Large intestine (tissue), 3 donors: ENCODE data around the gene BCL11B. TPM values are rescaled to one million over a fixed set of nuclear protein-coding genes. Genes with fewer than 3 reads are reported as not detected.

Source experiments
- DNase-seq, 2 donors: peaks; one replicate each; pipeline versions ENCODE4 v3.0.0 to v3.0.0-alpha.2; 2013
- H3K27ac ChIP-seq: one replicate; pipeline ENCODE4 v1.5.1; 2013; ENCODE audit warnings: low read length
- H3K27me3 ChIP-seq: 2 replicates; pipeline ENCODE4 v1.6.1; 2013; ENCODE audit warnings: low read length; ENCODE audit not compliant: control insufficient read depth, insufficient read depth
- H3K36me3 ChIP-seq: 2 replicates; pipeline ENCODE4 v1.6.1; 2013; ENCODE audit warnings: low read length; ENCODE audit not compliant: control insufficient read depth, insufficient read depth
- H3K4me1 ChIP-seq: one replicate; pipeline ENCODE4 v1.6.1; 2013; ENCODE audit warnings: low read length; ENCODE audit not compliant: control insufficient read depth, insufficient read depth
- H3K4me3 ChIP-seq: one replicate; pipeline ENCODE4 v1.5.1; 2013; ENCODE audit warnings: low read length
- H3K9me3 ChIP-seq: one replicate; pipeline ENCODE4 v1.6.1; 2013; ENCODE audit warnings: mild to moderate bottlenecking, low read depth, low read length, moderate library complexity; ENCODE audit not compliant: control insufficient read depth
- WGBS: methylation state at CpG from one replicate; pipeline ENCODE4 v1.1.5; 2013; ENCODE audit warnings: low lambda C conversion rate; ENCODE audit not compliant: insufficient coverage; 5-methylcytosine and 5-hydroxymethylcytosine counted together
- polyA plus RNA-seq: library from polyadenylated mRNA; unstranded; fragments of 120-200 nt; gene quantifications from one replicate; pipeline ENCODE4 v1.2.1, GENCODE V29; 2013

The BCL11B gene
- polyA plus RNA-seq, 1 donor: 4.0 TPM

- no peak overlapping the region for H3K4me3 ChIP-seq
- no peaks in the 10 kb centered on the region for H3K9me3 ChIP-seq
- H3K27me3 ChIP-seq: no peaks in the 10 kb centered on the region
- WGBS: no CpG with 5 or more reads among the region's 10 CpGs
- peaks cover 2% of the 10 kb centered on the region for H3K36me3 ChIP-seq
- DNase-seq: no peak
- H3K27ac ChIP-seq: no peak overlapping the region
- peaks cover 3% of the 10 kb centered on the region for H3K4me1 ChIP-seq
These were observed 55.8 kb downstream of the BCL11B start for GRCh38 chr14:99216191-99216590.

- Histone ChIP-seq H3K36me3 (peaks cover 2% of the 10 kb centered on the region), H3K27me3 (no peaks in the 10 kb centered on the region), H3K4me1 (peaks cover 3% of the 10 kb centered on the region), H3K4me3 (no peak overlapping the region), H3K9me3 (no peaks in the 10 kb centered on the region), H3K27ac (no peak overlapping the region)
- 84% methylated on average over 4 of the region's 16 CpGs for WGBS
- DNase-seq: no peak
These were observed 56.7 kb downstream of the BCL11B start for GRCh38 chr14:99215277-99215676.

GRCh38 chr14:99214701-99215100, 57.3 kb downstream of the BCL11B start:
- Histone ChIP-seq H3K4me3 (no peak overlapping the region), H3K27me3 (no peaks in the 10 kb centered on the region), H3K9me3 (no peaks in the 10 kb centered on the region), H3K27ac (no peak overlapping the region), H3K4me1 (peaks cover 3% of the 10 kb centered on the region), H3K36me3 (peaks cover 2% of the 10 kb centered on the region)
- DNase-seq: no peak
- no CpG with 5 or more reads among the region's 7 CpGs for WGBS

GRCh38 chr14:99213527-99213971, 58.4 kb downstream of the BCL11B start:
- H3K36me3 ChIP-seq: peaks cover 2% of the 10 kb centered on the region
- peak; percentile 12 to 50 for DNase-seq
- no peaks in the 10 kb centered on the region for H3K9me3 ChIP-seq
- no peak overlapping the region for H3K4me3 ChIP-seq
- peaks cover 3% of the 10 kb centered on the region for H3K4me1 ChIP-seq
- no peaks in the 10 kb centered on the region for H3K27me3 ChIP-seq
- no peak overlapping the region for H3K27ac ChIP-seq
- WGBS: no CpG with 5 or more reads among the region's 12 CpGs

- H3K9me3 ChIP-seq: no peaks in the 10 kb centered on the region
- no peak overlapping the region for H3K4me3 ChIP-seq
- no peak overlapping the region for H3K27ac ChIP-seq
- DNase-seq: no peak
- no CpG with 5 or more reads among the region's 11 CpGs for WGBS
- no peaks in the 10 kb centered on the region for H3K27me3 ChIP-seq
- H3K4me1 ChIP-seq: no peaks in the 10 kb centered on the region
- peaks cover 2% of the 10 kb centered on the region for H3K36me3 ChIP-seq
These were observed 58.9 kb downstream of the BCL11B start for GRCh38 chr14:99213101-99213500.

- Histone ChIP-seq H3K4me3 (no peak overlapping the region), H3K4me1 (no peaks in the 10 kb centered on the region), H3K27ac (no peak overlapping the region), H3K36me3 (peaks cover 2% of the 10 kb centered on the region), H3K27me3 (no peaks in the 10 kb centered on the region), H3K9me3 (no peaks in the 10 kb centered on the region)
- WGBS: no CpG with 5 or more reads among the region's 3 CpGs
- no peak for DNase-seq
These were observed 59.4 kb downstream of the BCL11B start for GRCh38 chr14:99212646-99213045.

- Histone ChIP-seq H3K27me3 (no peaks in the 10 kb centered on the region), H3K4me1 (no peaks in the 10 kb centered on the region), H3K27ac (no peak overlapping the region), H3K9me3 (no peaks in the 10 kb centered on the region), H3K4me3 (no peak overlapping the region), H3K36me3 (peaks cover 2% of the 10 kb centered on the region)
- WGBS: no CpG with 5 or more reads among the region's 7 CpGs
- DNase-seq: no peak
These were observed 59.8 kb downstream of the BCL11B start for GRCh38 chr14:99212199-99212598.

GRCh38 chr14:99211410-99211809, 60.6 kb downstream of the BCL11B start:
- WGBS: no CpG with 5 or more reads among the region's 9 CpGs

GRCh38 chr14:99210333-99210732, 61.7 kb downstream of the BCL11B start:
- H3K27ac ChIP-seq: no peak overlapping the region
- no peaks in the 10 kb centered on the region for H3K9me3 ChIP-seq
- H3K36me3 ChIP-seq: peaks cover 2% of the 10 kb centered on the region
- no peaks in the 10 kb centered on the region for H3K27me3 ChIP-seq
- H3K4me1 ChIP-seq: no peaks in the 10 kb centered on the region
- WGBS: no CpG with 5 or more reads among the region's 8 CpGs
- no peak overlapping the region for H3K4me3 ChIP-seq
- no peak for DNase-seq

More at GRCh38 chr14:99211410-99211809, 60.6 kb downstream of the BCL11B start:
- Histone ChIP-seq H3K9me3 (no peaks in the 10 kb centered on the region), H3K27ac (no peak overlapping the region), H3K36me3 (peaks cover 2% of the 10 kb centered on the region), H3K27me3 (no peaks in the 10 kb centered on the region), H3K4me3 (no peak overlapping the region), H3K4me1 (no peaks in the 10 kb centered on the region)
- DNase-seq: no peak

GRCh38 chr14:99209409-99209808, 62.6 kb downstream of the BCL11B start:
- Histone ChIP-seq H3K4me1 (no peaks in the 10 kb centered on the region), H3K36me3 (peaks cover 2% of the 10 kb centered on the region), H3K9me3 (no peaks in the 10 kb centered on the region), H3K4me3 (no peak overlapping the region), H3K27ac (no peak overlapping the region), H3K27me3 (no peaks in the 10 kb centered on the region)
- no peak for DNase-seq
- WGBS: no CpG with 5 or more reads among the region's 7 CpGs

GRCh38 chr14:99208318-99208717, 63.7 kb downstream of the BCL11B start:
- no peaks in the 10 kb centered on the region for H3K9me3 ChIP-seq
- WGBS: no CpG with 5 or more reads among the region's 9 CpGs
- H3K27me3 ChIP-seq: no peaks in the 10 kb centered on the region
- H3K4me3 ChIP-seq: no peak overlapping the region
- no peaks in the 10 kb centered on the region for H3K4me1 ChIP-seq
- H3K27ac ChIP-seq: no peak overlapping the region
- no peak for DNase-seq
- H3K36me3 ChIP-seq: peaks cover 2% of the 10 kb centered on the region
